Measurements from ENCODE around the gene E2F1.

Gene E2F1

GRCh38 chr20:33724439-33725094 lies 38.4 kb upstream of the E2F1 start (continued):
- TF ChIP-seq, protein P1, sequence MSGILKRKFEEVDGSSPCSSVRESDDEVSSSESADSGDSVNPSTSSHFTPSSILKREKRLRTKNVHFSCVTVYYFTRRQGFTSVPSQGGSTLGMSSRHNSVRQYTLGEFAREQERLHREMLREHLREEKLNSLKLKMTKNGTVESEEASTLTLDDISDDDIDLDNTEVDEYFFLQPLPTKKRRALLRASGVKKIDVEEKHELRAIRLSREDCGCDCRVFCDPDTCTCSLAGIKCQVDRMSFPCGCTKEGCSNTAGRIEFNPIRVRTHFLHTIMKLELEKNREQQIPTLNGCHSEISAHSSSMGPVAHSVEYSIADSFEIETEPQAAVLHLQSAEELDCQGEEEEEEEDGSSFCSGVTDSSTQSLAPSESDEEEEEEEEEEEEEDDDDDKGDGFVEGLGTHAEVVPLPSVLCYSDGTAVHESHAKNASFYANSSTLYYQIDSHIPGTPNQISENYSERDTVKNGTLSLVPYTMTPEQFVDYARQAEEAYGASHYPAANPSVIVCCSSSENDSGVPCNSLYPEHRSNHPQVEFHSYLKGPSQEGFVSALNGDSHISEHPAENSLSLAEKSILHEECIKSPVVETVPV (CRISPR knock-in tag; IDR thresholded peaks at IDR 0.05) = no peak
- no peak for TF ChIP-seq TOX (CRISPR knock-in tag; IDR thresholded peaks at IDR 0.05; ENCODE audit: borderline replicate concordance)

- no peak for ATAC-seq
- TF ChIP-seq PPARA (CRISPR knock-in tag; IDR thresholded peaks at IDR 0.05; ENCODE audit: borderline replicate concordance) (no peak), PATZ1 (CRISPR knock-in tag; IDR thresholded peaks at IDR 0.05; ENCODE audit: borderline replicate concordance) (no peak), ZNF70 (CRISPR knock-in tag; IDR thresholded peaks at IDR 0.05) (no peak), TOX (CRISPR knock-in tag; IDR thresholded peaks at IDR 0.05; ENCODE audit: borderline replicate concordance) (no peak), POU6F1 (CRISPR knock-in tag; IDR thresholded peaks at IDR 0.05; ENCODE audit: borderline replicate concordance, low read depth) (no peak), OSR1 (CRISPR knock-in tag; IDR thresholded peaks at IDR 0.05) (no peak), ARNTL (CRISPR knock-in tag; IDR thresholded peaks at IDR 0.05; ENCODE audit: borderline replicate concordance, low read depth) (no peak), ZNF8 (CRISPR knock-in tag; IDR thresholded peaks at IDR 0.05) (no peak), SNAI2 (CRISPR knock-in tag; IDR thresholded peaks at IDR 0.05) (no peak), ZFP30 (CRISPR knock-in tag; IDR thresholded peaks at IDR 0.05) (no peak), ZFP3 (CRISPR knock-in tag; IDR thresholded peaks at IDR 0.05) (no peak), TCF4 (CRISPR knock-in tag; IDR thresholded peaks at IDR 0.05; ENCODE audit: borderline replicate concordance) (no peak), TSHZ2 (CRISPR knock-in tag; IDR thresholded peaks at IDR 0.05) (no peak)
- TF ChIP-seq, protein P1 (CRISPR knock-in tag; IDR thresholded peaks at IDR 0.05) = no peak
Observed at GRCh38 chr20:33721391-33722140, 35.4 kb upstream of the E2F1 start.

DNA sequence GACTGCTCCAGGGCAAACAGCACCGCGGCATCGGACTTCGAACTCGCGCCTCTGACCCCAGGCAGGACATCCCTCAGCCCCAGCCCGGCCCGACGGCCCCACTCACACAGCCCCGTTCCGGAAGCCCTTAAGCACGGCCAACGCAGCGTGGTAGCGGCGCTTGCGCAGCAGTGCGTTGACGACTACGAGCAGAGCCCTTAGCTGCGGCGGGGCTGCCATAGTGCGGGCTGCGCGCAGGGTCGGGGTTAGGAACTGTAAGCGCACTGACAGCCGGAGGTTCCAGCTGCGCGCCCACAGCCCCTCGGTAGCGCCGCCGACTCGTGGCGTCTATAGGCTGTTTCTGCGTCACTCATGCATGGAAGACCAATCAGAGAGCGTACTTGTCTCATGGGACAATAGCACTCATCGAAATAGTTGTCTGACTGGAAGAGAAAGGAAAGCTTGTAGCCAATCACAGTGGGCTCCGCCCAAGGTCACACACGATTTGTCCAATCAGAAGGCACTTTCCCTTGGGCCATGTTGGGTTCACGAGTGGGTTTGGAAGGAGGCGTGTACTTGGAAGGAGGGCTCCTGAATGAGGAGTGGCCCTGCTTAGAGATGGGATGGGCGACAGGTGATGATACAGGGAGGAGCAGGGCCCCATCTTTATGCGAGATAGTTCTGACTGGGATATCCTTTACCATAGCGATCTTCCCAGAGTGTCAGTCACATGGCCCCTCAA lies 34.0 kb upstream of the E2F1 start, which contains the start of gene PXMP4:
PXMP4 (minus strand) TSS at position 322 of the 721 bp plus-strand sequence; CDS start at position 219, 103 bp downstream.
- TF ChIP-seq TOX (CRISPR knock-in tag; IDR thresholded peaks at IDR 0.05; ENCODE audit: borderline replicate concordance) = no peak
- no peak for TF ChIP-seq ISL1 (CRISPR knock-in tag; IDR thresholded peaks at IDR 0.05)
- TF ChIP-seq ZNF8 (CRISPR knock-in tag; IDR thresholded peaks at IDR 0.05) = no peak
- TF ChIP-seq POU6F1 (CRISPR knock-in tag; IDR thresholded peaks at IDR 0.05; ENCODE audit: borderline replicate concordance, low read depth) = no peak
- TF ChIP-seq, protein P1 (CRISPR knock-in tag; IDR thresholded peaks at IDR 0.05) = no peak
- no peak for TF ChIP-seq BACH2 (CRISPR knock-in tag; IDR thresholded peaks at IDR 0.05; ENCODE audit: borderline replicate concordance)
- no peak for TF ChIP-seq SNAI2 (CRISPR knock-in tag; IDR thresholded peaks at IDR 0.05)
- no peak for TF ChIP-seq TCF4 (CRISPR knock-in tag; IDR thresholded peaks at IDR 0.05; ENCODE audit: borderline replicate concordance)
- no peak for TF ChIP-seq OSR1 (CRISPR knock-in tag; IDR thresholded peaks at IDR 0.05)
- no peak for TF ChIP-seq ZNF70 (CRISPR knock-in tag; IDR thresholded peaks at IDR 0.05)
- TF ChIP-seq ZFP3 (CRISPR knock-in tag; IDR thresholded peaks at IDR 0.05) = no peak
- ATAC-seq = peak; percentile 100

Data from SK-N-SH treated with all-trans-retinoic acid at 6 μM for 48 hours (cell line).